ENCODE measurements around the gene ABLIM1.

DNA sequence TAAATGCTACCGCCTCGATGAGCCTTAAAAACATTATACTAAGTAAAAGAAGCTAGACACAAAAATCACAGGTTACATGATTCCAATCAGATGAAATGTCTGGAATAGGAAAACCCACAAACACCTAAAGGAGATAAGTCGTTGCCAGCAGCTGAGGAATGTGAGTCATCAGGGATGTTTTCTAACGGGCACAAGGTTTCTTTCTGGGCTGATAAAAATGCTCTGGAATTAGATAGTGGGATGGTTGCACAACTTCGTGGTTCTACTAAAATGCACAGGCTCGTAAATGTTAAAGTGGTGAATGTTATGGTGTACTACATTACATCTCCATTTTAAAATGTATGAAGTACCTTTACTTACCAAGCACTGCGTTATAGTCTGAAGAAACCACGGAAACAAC lies 9.7 kb downstream of the ABLIM1 start:
- TF ChIP-seq POLR2A (IDR thresholded peaks at IDR 0.05) (no peak), CTCF (IDR thresholded peaks at IDR 0.05 in 4 of 5, conservative IDR thresholded peaks at IDR 0.05 in 1 of 5) (no peak)
